GM19395 (cell line): Measurements from ENCODE around the gene ARID3C.

Experiments
- ATAC-seq: cut with Tn5 transposase; IDR thresholded peaks from one replicate; pipeline ENCODE4 v1.9.1; 2021; ENCODE audit warnings: mild to moderate bottlenecking, moderate library complexity; ENCODE audit not compliant: unreplicated experiment

ARID3C gene

DNA sequence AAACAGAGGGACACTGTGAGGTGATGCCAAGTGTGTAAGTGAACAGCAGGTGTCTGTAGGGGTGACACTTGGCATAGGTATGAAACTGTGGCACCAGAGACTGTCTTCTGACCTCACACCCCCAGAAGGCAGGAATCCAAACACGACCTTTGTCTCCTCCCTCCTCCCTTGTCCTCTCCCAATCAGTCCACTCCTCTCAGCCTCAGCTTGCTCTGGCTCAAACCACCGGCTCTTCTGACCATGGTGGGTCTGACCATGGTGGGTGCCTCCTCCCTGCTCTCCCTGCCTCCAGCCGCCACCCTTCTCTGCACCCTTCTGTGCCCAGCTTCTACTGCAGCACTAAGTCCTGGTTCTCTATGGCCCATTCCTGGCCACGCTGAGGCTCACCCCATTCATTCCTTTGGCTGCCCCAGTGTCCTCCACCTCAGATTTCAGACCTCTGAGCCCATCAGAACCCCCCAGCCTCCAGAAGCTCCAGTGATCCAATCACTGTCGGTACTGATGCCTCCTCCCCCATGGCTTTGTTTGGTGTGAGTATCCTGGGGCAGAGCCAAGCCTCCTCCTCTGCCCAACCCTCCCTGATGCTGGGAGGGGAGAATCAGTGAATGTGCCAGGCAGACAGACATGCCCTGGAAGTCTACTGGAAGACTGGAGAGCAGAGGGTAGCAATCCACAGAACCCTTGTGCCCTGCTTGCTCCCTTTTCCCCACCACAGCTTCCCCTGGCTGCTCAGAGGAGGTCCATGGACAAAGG lies 1.7 kb upstream of the ARID3C start:
- no peak for ATAC-seq

DNA sequence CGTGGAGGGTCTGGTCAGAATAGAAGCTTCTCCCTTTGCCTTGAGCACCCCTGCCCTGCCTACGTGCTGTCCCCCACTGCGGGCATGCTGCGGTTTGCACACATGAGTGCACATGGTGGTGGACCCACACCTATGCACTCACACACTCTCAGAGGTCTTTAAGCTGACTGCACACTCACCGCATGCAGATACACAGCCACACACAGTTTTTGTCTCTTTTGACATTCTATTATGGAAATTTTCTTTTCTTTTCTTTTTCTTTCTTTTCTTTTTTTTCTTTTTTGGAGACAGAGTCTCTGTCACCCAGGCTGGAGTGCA lies 584 bp upstream of the ARID3C start:
- ATAC-seq = no peak

DNA sequence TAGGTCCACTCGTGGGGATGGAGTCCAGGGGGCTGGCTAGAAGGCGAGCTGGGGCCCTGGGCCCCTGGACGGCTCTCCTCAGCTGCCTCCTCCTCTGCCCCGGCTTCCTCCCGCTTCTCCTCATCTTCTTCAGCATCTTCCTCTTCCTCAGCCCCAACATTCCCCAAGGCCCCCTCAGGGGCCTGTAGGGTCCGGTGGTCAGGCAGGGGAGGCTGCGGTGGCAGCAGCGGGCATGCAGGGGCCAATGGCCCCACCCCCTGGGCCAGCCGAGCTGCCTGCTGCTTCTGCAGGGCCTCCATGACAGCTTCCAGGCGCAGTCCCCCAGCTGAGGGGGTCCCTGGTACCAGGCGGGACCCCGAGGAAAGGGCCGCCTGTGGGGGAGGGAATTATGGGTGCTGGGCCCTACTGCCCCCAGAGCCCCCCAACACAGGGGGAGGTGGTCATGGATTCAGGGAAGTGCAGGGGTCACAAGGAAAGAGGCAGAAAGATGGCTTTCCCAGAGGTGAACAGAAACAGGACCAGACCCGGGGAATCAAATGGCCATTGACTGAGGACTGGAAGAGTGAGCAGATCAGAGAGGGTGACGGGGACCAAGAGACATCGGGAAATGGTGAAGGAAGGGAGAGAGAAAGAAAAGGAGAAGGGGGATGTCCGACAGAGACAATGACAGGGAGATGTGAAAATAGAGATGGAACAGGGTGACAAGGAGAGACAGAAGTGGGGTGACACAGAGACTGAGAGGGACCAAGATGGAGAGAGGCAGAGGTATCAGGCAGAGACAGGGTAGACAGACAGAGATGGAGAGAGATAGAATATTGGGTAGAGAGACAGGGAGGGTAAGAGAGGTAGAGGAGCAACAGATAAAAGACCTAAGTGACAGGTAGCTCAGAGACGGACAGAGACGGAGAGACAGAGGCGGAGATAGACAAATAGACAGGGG lies 880 bp downstream of the ARID3C start:
- no peak for ATAC-seq

- no peak for ATAC-seq
Observed at GRCh38 chr9:34625186-34625486, 3.7 kb downstream of the ARID3C start.

GRCh38 chr9:34624475-34625185 lies 4.2 kb downstream of the ARID3C start:
- no peak for ATAC-seq

DNA sequence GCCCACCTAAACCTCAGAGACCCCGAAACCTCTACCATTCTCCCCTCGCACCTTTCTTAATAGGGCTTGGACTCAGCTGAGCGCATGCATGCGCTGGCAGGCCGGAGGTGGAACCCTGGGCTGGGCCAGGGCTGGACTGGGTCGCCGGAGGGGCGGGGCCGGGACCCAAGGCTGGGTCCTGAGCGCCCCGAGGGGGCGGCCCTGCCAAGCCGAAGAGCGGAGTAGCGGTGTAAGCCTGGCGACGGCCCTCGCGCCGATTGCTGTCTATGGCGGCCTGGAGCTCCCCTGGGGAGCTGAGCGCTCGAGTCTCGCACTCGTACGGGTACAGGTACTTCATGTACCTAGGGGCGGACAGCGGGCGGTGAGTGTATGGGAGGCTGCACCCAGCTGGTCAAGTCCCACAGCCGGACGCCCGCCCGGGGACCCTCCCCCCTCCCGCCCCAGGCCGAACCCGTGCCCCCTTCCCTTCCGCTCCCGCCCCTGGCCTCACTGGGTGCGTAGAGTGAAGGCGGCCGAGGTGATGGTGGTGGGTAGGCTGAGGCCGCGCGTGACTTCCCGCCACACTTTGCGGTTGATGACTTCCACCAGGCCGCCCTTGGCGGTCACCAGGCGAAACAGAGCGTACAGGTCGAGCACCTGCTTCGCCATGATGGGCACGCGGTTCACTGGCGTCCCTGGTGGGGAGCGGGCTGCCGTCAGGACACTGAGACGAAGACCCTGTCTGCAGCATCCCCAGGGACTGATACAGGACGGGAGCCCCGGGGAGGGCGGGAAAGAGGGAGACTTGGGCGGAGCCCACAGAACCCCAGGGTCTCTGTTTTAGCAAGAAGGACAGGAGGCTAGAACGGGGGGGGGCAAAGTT lies 5.3 kb downstream of the ARID3C start:
- ATAC-seq = no peak

- ATAC-seq = peak; percentile 98
Observed at GRCh38 chr9:34620061-34620994, 8.5 kb downstream of the ARID3C start, which contains the start of gene DCTN3. Gene DCTN3 (minus strand): TSS chr9:34620495. CDS start chr9:34620464, 31 bp downstream.

DNA sequence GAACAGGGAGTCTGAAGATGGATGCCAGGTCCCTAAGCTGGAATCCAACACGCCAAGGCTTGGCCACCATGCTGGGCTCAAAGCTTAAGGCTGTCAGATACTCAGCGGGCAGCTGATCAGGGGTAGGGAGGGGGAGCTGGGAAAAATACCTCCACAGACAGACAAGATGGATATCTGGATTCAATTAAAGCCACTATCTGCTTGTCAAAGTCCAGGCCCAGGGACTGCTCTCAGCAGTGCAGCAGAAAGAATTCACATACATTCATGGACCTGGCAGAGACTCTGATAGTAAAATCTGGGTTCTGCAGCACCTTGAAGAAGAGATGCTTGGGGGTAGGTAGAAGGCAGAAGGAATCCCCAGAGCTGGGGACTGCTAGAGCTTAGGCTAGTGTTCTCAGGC lies 13.7 kb downstream of the ARID3C start:
- ATAC-seq = no peak

- ATAC-seq = no peak
Observed at GRCh38 chr9:34612788-34613390, 16.0 kb downstream of the ARID3C start.

- peak; percentile 81 for ATAC-seq
Observed at GRCh38 chr9:34611811-34612787, 16.8 kb downstream of the ARID3C start, which contains the start of gene RPP25L. Gene RPP25L (minus strand): TSS chr9:34612097. CDS start chr9:34611296, 801 bp downstream.

DNA sequence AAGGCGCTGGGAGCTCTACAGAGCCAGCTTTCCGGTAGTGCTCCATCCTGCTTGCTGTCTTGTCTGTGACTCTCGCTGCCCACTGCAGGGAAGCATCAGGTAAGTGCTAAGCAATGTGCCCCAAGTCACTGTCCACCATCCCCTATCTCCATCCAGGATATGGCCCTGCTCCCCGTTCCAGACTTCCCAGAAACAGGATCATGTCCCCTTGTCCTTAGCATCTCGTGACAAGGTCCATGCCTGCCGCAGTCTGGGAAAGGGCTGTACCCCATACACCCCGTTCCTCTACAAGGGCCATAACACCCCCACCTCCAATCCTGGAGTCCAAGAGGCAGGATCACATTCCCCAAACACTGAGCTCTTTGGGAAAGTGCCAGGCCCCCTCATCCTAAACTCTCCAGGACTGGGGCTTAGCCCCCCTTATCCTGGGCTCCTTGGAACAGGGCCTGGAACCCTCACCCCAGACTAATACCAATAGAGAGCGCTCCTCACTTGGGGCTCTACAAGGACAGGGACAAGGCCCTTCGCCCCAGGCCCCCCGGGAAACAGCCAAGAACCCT lies 17.5 kb downstream of the ARID3C start:
- ATAC-seq = peak; percentile 3

DNA sequence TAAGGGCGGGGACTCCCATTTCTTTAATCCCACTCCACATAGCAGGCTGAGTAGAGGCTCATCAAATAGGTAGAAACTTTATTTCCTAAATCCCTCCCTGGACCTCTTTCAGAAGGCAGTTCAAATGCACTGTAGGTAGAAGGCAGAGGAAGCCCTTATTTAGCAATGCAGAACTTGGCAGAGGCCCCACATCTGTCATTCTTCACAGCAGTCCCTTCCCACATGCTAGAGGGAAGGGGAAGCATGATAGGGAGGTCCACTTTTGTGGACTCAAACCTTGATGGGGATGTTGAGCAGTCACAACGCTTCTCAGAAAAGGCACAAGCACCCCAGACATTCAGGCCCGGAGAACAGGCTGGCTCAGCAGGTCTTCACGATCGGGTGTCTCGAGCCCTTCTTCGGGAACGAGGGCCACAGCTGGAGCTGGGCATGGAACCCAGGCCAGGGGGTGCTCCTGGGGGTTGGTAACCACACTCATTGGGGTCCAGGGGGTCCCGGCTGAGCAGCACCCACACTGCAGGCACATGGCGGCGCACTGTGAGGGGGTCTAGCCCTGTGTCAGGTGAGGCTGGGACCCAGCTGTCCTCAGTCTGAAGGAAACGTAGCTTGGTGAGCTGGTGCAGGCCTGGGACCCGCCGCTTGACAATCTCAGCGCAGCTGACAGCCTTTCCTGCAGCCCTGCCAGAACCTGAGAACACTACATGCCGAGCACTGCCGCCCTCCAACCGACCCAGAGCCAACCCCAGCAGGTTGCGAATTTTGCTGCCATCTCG lies 18.2 kb downstream of the ARID3C start:
- ATAC-seq = no peak

GRCh38 chr9:34607331-34607730 lies 21.5 kb downstream of the ARID3C start:
- ATAC-seq = no peak

DNA sequence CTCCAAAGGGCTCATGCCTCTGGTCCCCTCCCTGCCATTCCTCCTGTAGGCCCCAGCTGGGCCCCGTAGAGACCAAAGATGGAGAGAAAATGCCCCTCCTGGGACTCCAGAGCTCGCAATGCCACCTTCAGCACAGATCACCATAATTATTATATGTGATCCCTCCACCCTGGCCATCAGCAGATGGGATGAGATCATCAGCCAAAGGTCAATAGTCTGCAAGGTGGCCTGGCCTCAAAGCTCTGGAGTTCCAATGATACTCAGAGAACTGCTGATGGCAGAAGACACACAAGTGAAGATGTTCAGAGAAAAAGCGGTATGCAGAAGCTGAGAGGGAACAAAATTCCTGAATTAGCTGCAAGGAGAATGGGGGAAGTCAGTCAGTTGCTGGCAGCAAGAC lies 22.0 kb downstream of the ARID3C start:
- ATAC-seq = no peak

DNA sequence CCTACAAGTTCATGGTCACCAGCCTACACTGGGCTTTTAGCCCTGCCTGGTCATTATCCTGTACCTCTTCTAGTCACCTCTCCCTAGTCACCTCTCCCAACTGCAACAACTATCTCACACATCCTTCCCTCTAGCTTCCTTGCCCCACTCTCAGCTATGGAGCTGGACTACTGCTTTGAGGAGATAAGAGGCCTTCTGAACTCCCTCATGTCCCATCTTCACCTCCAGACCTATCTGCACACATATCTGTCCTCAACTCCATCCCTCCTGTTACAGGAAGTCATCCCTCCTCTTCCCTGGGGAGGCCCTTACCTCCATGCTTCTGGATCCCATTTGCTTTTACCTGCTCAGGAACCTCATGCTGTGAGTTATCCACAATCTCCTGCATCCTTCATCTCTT lies 22.7 kb downstream of the ARID3C start:
- ATAC-seq = no peak

DNA sequence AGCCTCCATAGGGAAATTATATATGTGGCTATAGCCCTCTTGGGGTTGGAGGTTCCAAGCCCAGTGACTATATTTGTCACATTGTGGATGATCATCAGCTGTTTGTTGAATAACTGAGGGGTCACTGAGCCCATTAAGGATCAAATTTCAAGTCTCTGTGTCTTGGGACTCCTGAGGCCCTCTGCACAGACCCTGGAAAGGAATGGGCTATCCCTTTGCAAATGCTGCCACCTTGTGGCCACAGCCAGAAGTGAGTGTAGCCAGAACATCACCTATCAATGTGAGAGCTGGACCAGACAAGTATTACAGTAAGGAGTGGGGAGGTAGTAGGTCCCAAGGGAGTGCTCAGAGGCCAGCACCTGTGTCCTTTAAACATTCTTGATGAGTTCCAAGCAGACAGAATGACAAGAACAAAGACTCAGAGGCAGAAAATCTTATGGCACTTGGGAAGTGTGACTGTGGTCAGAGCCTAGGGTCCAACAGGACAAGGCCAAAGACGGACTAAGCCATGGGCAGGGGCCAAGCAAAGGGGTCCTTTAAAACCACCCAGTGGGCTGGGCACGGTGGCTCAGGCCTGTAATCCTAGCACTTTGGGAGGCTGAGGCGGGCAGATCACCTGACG lies 25.1 kb downstream of the ARID3C start:
- ATAC-seq = no peak
